Heart left ventricle (tissue), 16 donors: ENCODE measurements around the gene LBP. TPM values are rescaled to one million over a fixed set of nuclear protein-coding genes. Genes with fewer than 3 reads are reported as not detected.

ENCODE experiments used
- ATAC-seq, 4 donors: fragments of 200-7000 bp; cut with Tn5 transposase; one replicate each; pipeline ENCODE4 v1.9.1; 2020 to 2022; ENCODE audit warnings: moderate library complexity in 4 of 4, mild to moderate bottlenecking in 3 of 4, moderate number of reproducible peaks in 1 of 4
- DNase-seq, 5 donors: peaks; one replicate each; pipeline ENCODE4 v3.0.0-alpha.2; 2020
- H3K27ac ChIP-seq, 12 donors: fragments of 200-600 bp; sonication (generic) in 4 of 12; one replicate each; pipeline versions ENCODE4 v1.5.0 to v1.8.0; 2016 to 2022; ENCODE audit warnings: mild to moderate bottlenecking in 2 of 12
- H3K27me3 ChIP-seq, 9 donors: fragments of 200-600 bp; sonication (generic) in 2 of 9; one replicate each; pipeline versions ENCODE4 v1.5.1 to v1.8.0; 2016 to 2022; ENCODE audit warnings: mild to moderate bottlenecking in 3 of 9
- H3K36me3 ChIP-seq, 9 donors: fragments of 200-600 bp; sonication (generic) in 2 of 9; one replicate each; pipeline versions ENCODE4 v1.5.0 to v1.8.0; 2018 to 2022; ENCODE audit warnings: mild to moderate bottlenecking in 2 of 9
- H3K4me1 ChIP-seq, 12 donors: fragments of 200-600 bp; sonication (generic) in 4 of 12; one replicate each; pipeline versions ENCODE4 v1.5.0 to v1.8.0; 2016 to 2022; ENCODE audit warnings: mild to moderate bottlenecking in 3 of 12
- H3K4me3 ChIP-seq, 12 donors: fragments of 200-600 bp; sonication (generic) in 4 of 12; one replicate each; pipeline versions ENCODE4 v1.5.0 to v1.8.0; 2017 to 2022; ENCODE audit warnings: mild to moderate bottlenecking in 9 of 12, moderate library complexity in 4 of 12
- H3K9me3 ChIP-seq, 12 donors: fragments of 200-600 bp; sonication (generic) in 4 of 12; one replicate each; pipeline versions ENCODE4 v1.5.0 to v1.8.0; 2016 to 2022; ENCODE audit warnings: mild to moderate bottlenecking in 1 of 12
- POLR2A ChIP-seq, 2 donors: fragments of 450-650 bp; IDR thresholded peaks; one replicate each; pipeline ENCODE4 v1.6.1; 2017; ENCODE audit warnings: antibody characterized with exemption in 2 of 2, mild to moderate bottlenecking in 2 of 2, moderate library complexity in 2 of 2
- WGBS, 4 donors: extraction: QIAGEN DNeasy Blood & Tissue Kit in 2 of 4; methylation state at CpG; one replicate each; pipeline versions ENCODE4 v1.1.5 to v1.1.7; 2013 to 2018; 5-methylcytosine and 5-hydroxymethylcytosine counted together
- intact Hi-C, 10 donors: fragments of 100-400 bp; cut with DNase I; formaldehyde crosslinking; loops; one replicate each; pipeline versions ENCODE4 v1.11.1 to v1.14.2; 2022
- polyA plus RNA-seq, 2 donors: library from polyadenylated mRNA; stranded (reverse); fragments of 200-250 nt; gene quantifications; one replicate each; pipeline ENCODE4 v1.2.3, GENCODE V29; 2013
- total RNA-seq, 9 donors: library from RNA; depleted of rRNA in 2 of 9; stranded (reverse); fragments of >200 nt in 2 of 9; fragmentation: NEBNext Ultra II Directional in 3 of 9; extraction: Animal tissue kit (Norgen Biotek cat#: 25700) in 3 of 9; gene quantifications; one replicate each; pipeline versions ENCODE4 v1.1.0 to v1.2.4, GENCODE V29; 2016 to 2023
- TF ChIP-seq, protein P1 (sequence below), 12 donors: fragments of 200-600 bp; sonication (generic) in 4 of 12; IDR thresholded peaks; one replicate each; pipeline versions ENCODE4 v1.5.0 to v1.8.0; 2018 to 2022; ENCODE audit warnings: antibody characterized with exemption in 12 of 12, mild to moderate bottlenecking in 5 of 12
- donor health status: ischemic (EF 13 %, LVEDD 7.1; RV severe dilation, severe dysfunction).
- donor health status: healthy with polysubstance abuse.
- donor health status: DM: no; HTN: yes; CAD: no.
- donor health status: DM: no; HTN: no; CAD: no.
- donor health status: ischemic (EF 25% LVEDD 6.9; RV normal size, moderate dysfunction).
- donor health status: ischemic (EF 25% LVEDD 5.7; RV mildly dilated, moderate dysfunction).
- donor health status: healthy.
- donor health status: DM: yes; HTN: yes; CAD: no.
- donor health status: ischemic (EF 35%, LVEDD 5.7; RV mildly dilated, moderate dysfunction).
- donor health status: nonischemic (EF 11% LVEDD 7.7; RV severe dilation, severe dysfunction).
- donor health status: DM: yes; HTN: yes; CAD: no.
- donor health status: PGD.
- donor health status: ischemic (EF 29% LVEDD 5.4; RV normal size, mild dysfunction).
- donor health status: nonischemic (EF 23%, LVEDD 6.1; RV moderate dilation, normal function).

Gene LBP
- total and polyA plus RNA-seq, 11 donors, result 0.15 to 1.2 (median 0.39) TPM; not detected in 5

DNA sequence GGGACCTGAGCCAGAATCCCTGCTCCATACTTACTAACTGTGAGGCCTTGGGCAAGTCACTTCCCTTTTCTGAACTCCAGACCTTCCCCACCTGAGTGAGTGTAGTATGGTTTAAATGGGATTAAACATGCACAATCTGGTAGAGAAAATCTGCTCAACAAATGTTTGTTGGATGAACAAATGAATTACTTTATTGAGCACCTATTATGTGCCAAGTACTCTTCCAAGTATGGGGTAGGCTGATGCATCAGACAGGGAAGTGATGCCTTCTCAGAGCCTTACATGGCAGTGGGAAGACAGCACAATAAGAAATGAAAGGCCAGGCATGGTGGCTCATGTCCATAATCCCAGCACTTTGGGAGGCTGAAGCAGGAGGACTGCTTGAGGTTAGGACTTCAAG is 15.0 kb upstream of the LBP start:
- Histone ChIP-seq H3K4me1 (no peaks in the 10 kb centered on the region), H3K36me3 (no peaks in the 10 kb centered on the region), H3K9me3 (no peaks in the 10 kb centered on the region), H3K27me3 (peaks cover 0 to 40% (median 0%) of the 10 kb centered on the region in 9 donors), H3K27ac (no peak overlapping the region), H3K4me3 (no peak overlapping the region)
- TF ChIP-seq POLR2A (IDR thresholded peaks at IDR 0.05), result no peak
- TF ChIP-seq, protein P1, sequence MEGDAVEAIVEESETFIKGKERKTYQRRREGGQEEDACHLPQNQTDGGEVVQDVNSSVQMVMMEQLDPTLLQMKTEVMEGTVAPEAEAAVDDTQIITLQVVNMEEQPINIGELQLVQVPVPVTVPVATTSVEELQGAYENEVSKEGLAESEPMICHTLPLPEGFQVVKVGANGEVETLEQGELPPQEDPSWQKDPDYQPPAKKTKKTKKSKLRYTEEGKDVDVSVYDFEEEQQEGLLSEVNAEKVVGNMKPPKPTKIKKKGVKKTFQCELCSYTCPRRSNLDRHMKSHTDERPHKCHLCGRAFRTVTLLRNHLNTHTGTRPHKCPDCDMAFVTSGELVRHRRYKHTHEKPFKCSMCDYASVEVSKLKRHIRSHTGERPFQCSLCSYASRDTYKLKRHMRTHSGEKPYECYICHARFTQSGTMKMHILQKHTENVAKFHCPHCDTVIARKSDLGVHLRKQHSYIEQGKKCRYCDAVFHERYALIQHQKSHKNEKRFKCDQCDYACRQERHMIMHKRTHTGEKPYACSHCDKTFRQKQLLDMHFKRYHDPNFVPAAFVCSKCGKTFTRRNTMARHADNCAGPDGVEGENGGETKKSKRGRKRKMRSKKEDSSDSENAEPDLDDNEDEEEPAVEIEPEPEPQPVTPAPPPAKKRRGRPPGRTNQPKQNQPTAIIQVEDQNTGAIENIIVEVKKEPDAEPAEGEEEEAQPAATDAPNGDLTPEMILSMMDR (IDR thresholded peaks at IDR 0.05), result no peak
- DNase-seq (no peak), ATAC-seq (no peak)
- intact Hi-C loops, result loop anchor here in 2 of 10 donors (10.0 kb wide), 1 partner anchor 74 kb away; no protein-coding TSS in a partner anchor

DNA sequence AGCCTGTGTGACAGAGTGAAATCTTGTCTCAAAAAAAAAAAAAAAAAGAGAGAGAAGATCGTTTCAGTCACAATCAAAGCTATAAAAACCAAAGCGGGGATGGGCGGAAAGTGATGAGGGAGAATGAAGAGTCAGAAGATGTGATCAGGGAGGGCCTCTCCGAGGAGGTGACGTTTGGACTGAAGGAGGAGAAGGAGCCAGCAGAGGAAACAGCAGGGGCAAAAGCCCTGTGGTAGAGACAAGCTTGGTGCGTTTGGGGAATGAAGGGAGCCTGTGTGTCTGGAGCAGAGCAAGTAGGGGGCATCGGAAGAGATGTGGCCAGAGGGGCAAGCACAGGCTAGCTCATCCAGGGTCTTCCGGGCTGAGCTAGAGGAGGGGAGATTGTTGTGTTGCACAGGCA is 14.5 kb upstream of the LBP start:
- no peak for TF ChIP-seq POLR2A (IDR thresholded peaks at IDR 0.05)
- TF ChIP-seq, protein P1 (IDR thresholded peaks at IDR 0.05), result no peak
- no peak overlapping the region for H3K4me3 ChIP-seq
- ATAC-seq (no peak), DNase-seq (no peak)
- no peak overlapping the region for H3K27ac ChIP-seq
- H3K4me1 ChIP-seq, result no peaks in the 10 kb centered on the region
- no peaks in the 10 kb centered on the region for H3K9me3 ChIP-seq
- H3K36me3 ChIP-seq, result no peaks in the 10 kb centered on the region
- WGBS, 4 donors, result 73 to 81% (median 79%) methylated on average over 8 of the region's 8 CpGs
- intact Hi-C loops, result loop anchor here in 2 of 10 donors (10.0 kb wide), 1 partner anchor 73 kb away; no protein-coding TSS in a partner anchor
- H3K27me3 ChIP-seq, result peaks cover 0 to 45% (median 0%) of the 10 kb centered on the region in 9 donors

DNA sequence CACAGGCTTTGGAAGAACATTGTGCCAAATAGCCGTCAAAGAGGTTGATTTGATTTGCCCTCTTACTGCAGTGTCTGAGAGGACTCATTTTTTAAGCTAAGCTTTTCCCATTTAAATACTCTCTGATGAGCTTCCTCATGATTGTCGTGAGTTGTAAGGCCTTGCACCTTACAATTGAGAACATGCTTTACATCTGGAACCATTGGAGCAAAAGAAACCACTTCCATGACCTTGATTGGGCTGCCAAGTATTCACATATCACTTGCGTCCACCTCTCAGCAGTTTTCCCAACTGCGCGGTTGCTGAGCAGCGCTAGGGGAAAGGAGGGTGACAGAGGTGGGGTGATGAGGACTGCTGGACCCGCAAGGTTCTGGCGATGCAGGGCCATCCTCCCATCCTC is 12.3 kb upstream of the LBP start:
- peaks cover 0 to 11% (median 7%) of the 10 kb centered on the region in 12 donors for H3K9me3 ChIP-seq
- DNase-seq (no peak), ATAC-seq (no peak)
- no peaks in the 10 kb centered on the region for H3K36me3 ChIP-seq
- peaks cover 0 to 3% (median 0%) of the 10 kb centered on the region in 12 donors for H3K4me1 ChIP-seq
- no peak overlapping the region for H3K27ac ChIP-seq
- 71 to 87% (median 82%) methylated on average over 8 of the region's 8 CpGs for WGBS, 4 donors
- TF ChIP-seq POLR2A (IDR thresholded peaks at IDR 0.05), result no peak
- TF ChIP-seq, protein P1 (IDR thresholded peaks at IDR 0.05), result no peak
- H3K4me3 ChIP-seq, result no peak overlapping the region
- intact Hi-C loops, result loop anchor here in 2 of 10 donors (10.0 kb wide), 1 partner anchor 71 kb away; no protein-coding TSS in a partner anchor
- peaks cover 0 to 33% (median 0%) of the 10 kb centered on the region in 9 donors for H3K27me3 ChIP-seq

DNA sequence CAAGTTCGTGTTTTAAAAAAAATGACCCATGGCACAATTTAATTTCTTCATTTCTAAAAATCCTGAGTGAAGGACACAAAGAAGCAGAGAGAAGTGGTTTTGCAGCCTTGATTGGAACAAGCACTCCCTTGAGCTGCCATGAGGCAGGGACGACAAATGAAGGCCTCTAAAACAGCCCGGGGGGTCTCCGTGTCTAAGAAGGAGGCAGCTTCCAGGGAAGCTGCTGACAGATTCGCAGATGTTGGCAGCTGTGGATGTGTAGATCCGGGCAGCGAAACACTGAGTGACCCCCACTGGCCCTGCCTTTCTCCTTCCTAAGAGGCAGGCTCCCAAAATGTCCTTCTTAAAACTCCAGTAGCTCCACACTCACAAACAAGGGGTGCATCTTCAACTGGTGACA is 9.6 kb upstream of the LBP start:
- peaks cover 0 to 18% (median 0%) of the 10 kb centered on the region in 9 donors for H3K27me3 ChIP-seq
- no peak for ATAC-seq
- intact Hi-C loops, result loop anchor here in 4 of 10 donors (5.0 to 10.0 kb wide), 2 partner anchors 68 to 71 kb away; no protein-coding TSS in a partner anchor

More for the DNA sequence above, 9.6 kb upstream of the LBP start:
- WGBS, 4 donors, result 38 to 44% (median 41%) methylated on average over 7 of the region's 7 CpGs
- no peak overlapping the region for H3K4me3 ChIP-seq
- H3K9me3 ChIP-seq, result peaks cover 0 to 11% (median 7%) of the 10 kb centered on the region in 12 donors
- H3K27ac ChIP-seq, result no peak overlapping the region
- no peaks in the 10 kb centered on the region for H3K36me3 ChIP-seq
- peaks cover 0 to 6% (median 0%) of the 10 kb centered on the region in 12 donors for H3K4me1 ChIP-seq
- no peak for DNase-seq
- no peak for TF ChIP-seq POLR2A (IDR thresholded peaks at IDR 0.05)
- TF ChIP-seq, protein P1 (IDR thresholded peaks at IDR 0.05), result no peak
